ENCODE data around the gene PIM1. TPM values are rescaled to one million over a fixed set of nuclear protein-coding genes. Genes with fewer than 3 reads are reported as not detected.

The PIM1 gene
- total RNA-seq, 3 donors from 2014 or later = 59.6 to 72.8 (median 60.1) TPM

GRCh38 chr6:37146735-37147157, 23.2 kb upstream of the PIM1 start:
- Mint-ChIP-seq H3K9me3 (no peaks in the 10 kb centered on the region), H3K4me1 (ENCODE audit: low read depth) (peaks cover 16% of the 10 kb centered on the region), H3K27me3 (ENCODE audit: low read depth) (no peaks in the 10 kb centered on the region), H3K4me3 (no peak overlapping the region), H3K36me3 (ENCODE audit: insufficient read depth) (no peaks in the 10 kb centered on the region)
- DNase-seq (no peak), ATAC-seq (no peak)

- ATAC-seq (no peak), DNase-seq (no peak)
- Mint-ChIP-seq H3K4me1 (ENCODE audit: low read depth) (peaks cover 4% of the 10 kb centered on the region), H3K9me3 (no peaks in the 10 kb centered on the region), H3K27me3 (ENCODE audit: low read depth) (no peaks in the 10 kb centered on the region), H3K36me3 (ENCODE audit: insufficient read depth) (no peaks in the 10 kb centered on the region), H3K4me3 (no peak overlapping the region)
Measured at GRCh38 chr6:37149745-37150144, 20.2 kb upstream of the PIM1 start.

GRCh38 chr6:37150314-37150713, 19.6 kb upstream of the PIM1 start:
- no peaks in the 10 kb centered on the region for H3K27me3 Mint-ChIP-seq (ENCODE audit: low read depth)
- H3K36me3 Mint-ChIP-seq (ENCODE audit: insufficient read depth) = no peaks in the 10 kb centered on the region

GRCh38 chr6:37155394-37156312, 14.3 kb upstream of the PIM1 start:
- DNase-seq (peak; percentile 37), ATAC-seq (peak; percentile 87 to 93)
- Mint-ChIP-seq H3K9me3 (no peaks in the 10 kb centered on the region), H3K4me1 (ENCODE audit: low read depth) (peaks cover 20% of the 10 kb centered on the region), H3K27me3 (ENCODE audit: low read depth) (no peaks in the 10 kb centered on the region), H3K4me3 (peak overlapping the region; percentile 62), H3K36me3 (ENCODE audit: insufficient read depth) (no peaks in the 10 kb centered on the region)

More at GRCh38 chr6:37150314-37150713, 19.6 kb upstream of the PIM1 start:
- Mint-ChIP-seq H3K9me3 (no peaks in the 10 kb centered on the region), H3K4me3 (no peak overlapping the region), H3K4me1 (ENCODE audit: low read depth) (peaks cover 9% of the 10 kb centered on the region)
- DNase-seq (no peak), ATAC-seq (no peak)

DNA sequence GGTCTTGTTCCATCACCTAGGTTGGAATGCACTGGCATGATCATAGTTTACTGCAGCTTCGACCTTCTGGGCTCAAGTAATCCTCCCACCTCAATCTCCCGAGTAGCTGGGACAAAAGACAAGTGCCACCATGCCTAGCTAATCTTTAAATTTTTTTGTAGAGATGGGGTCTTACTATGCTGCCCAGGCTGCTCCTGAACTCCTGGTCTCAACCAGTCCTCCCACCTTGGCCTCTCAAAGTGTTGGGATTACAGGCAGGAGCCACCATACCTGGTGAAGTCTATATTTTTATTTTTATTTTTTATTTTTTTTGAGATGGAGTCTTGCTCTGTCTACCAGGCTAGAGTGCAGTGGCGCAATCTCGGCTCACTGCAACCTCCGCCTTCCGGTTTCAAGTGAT, 11.4 kb upstream of the PIM1 start:
- H3K27me3 Mint-ChIP-seq (ENCODE audit: low read depth) = no peaks in the 10 kb centered on the region
- no peaks in the 10 kb centered on the region for H3K9me3 Mint-ChIP-seq
- H3K36me3 Mint-ChIP-seq (ENCODE audit: insufficient read depth) = no peaks in the 10 kb centered on the region
- peaks cover 21% of the 10 kb centered on the region for H3K4me1 Mint-ChIP-seq (ENCODE audit: low read depth)
- ATAC-seq (no peak), DNase-seq (no peak)
- H3K4me3 Mint-ChIP-seq = no peak overlapping the region

DNA sequence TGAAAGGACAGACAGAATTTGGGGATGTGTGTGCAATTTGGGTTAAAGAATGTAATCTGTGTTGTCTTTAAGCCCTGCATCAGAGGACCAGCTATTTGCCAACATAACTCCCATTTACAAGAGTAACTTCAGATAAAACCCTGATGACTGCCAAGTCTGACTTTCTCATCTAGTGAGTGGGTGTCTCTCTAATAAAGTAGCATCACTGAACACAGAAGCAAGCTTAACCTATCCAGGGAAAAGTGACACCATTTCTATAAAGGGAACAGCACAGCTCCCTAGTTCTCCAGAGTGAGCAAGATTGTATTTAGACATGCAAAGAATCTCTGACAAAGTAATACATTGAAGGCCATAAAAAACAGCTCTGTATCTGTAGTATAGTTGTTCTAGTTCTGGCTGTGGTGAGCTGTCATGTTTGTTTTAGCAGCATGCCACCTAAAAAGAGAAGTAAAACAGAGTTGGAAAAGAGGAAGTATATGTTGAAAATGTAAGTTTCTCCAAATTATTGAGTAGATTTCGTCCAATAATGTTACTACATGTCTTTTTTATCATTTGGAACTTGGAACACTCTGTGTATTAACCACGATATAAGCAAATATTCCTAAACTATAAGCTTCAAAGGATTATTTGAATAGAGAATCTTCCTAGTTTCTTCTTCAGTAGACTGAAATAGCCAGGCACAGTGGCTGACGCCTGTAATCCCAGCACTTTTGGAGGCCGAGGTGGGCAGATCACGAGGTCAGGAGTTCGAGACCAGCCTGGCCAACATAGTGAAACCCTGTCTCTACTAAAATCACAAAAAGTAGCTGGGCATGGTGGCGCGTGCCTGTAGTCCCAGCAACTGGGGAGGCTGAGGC, 8.8 kb upstream of the PIM1 start:
- Mint-ChIP-seq H3K4me1 (ENCODE audit: low read depth) (peaks cover 10% of the 10 kb centered on the region), H3K9me3 (no peaks in the 10 kb centered on the region), H3K4me3 (no peak overlapping the region), H3K36me3 (ENCODE audit: insufficient read depth) (no peaks in the 10 kb centered on the region), H3K27me3 (ENCODE audit: low read depth) (no peaks in the 10 kb centered on the region)
- no peak for DNase-seq
- ATAC-seq = no peak

GRCh38 chr6:37162740-37163139, 7.2 kb upstream of the PIM1 start:
- no peaks in the 10 kb centered on the region for H3K27me3 Mint-ChIP-seq (ENCODE audit: low read depth)
- no peaks in the 10 kb centered on the region for H3K36me3 Mint-ChIP-seq (ENCODE audit: insufficient read depth)
- no peak overlapping the region for H3K4me3 Mint-ChIP-seq
- no peaks in the 10 kb centered on the region for H3K9me3 Mint-ChIP-seq
- peaks cover 2% of the 10 kb centered on the region for H3K4me1 Mint-ChIP-seq (ENCODE audit: low read depth)
- DNase-seq (no peak), ATAC-seq (no peak)

DNA sequence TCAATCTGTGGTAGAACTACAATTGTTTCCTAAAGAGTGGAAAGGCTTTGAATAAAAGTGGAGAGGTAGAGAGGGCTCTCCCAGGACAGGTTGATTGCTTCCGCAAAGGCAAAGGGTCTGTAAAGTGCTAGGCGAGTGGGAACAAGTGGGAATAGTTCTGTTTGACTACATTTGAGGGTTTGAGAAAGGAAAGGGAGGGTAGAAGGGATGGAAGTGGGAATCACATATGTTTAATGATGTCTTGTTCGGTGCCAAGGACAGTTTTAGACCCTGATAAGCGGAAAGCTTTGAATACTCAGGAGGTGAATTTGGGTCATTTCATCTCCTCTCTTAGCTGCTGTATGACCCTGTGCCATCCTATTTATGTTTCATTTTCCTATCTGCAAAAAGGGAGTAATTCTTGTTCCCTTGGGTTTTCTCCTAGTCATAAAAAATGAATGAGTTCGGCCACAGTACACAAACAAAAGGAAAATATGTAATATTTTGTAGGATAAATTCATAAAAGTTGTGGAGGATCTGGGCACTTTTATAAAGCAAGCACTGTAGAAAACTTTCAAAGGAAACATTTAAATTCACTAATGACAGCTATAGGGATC, 1.7 kb upstream of the PIM1 start:
- H3K36me3 Mint-ChIP-seq (ENCODE audit: insufficient read depth) = peaks cover 15% of the 10 kb centered on the region

GRCh38 chr6:37168811-37169495, 999 bp upstream of the PIM1 start:
- H3K27me3 Mint-ChIP-seq (ENCODE audit: low read depth) = no peaks in the 10 kb centered on the region
- peak overlapping the region; percentile 93 for H3K4me3 Mint-ChIP-seq
- ATAC-seq = no peak
- no peaks in the 10 kb centered on the region for H3K9me3 Mint-ChIP-seq
- peaks cover 41% of the 10 kb centered on the region for H3K4me1 Mint-ChIP-seq (ENCODE audit: low read depth)
- H3K36me3 Mint-ChIP-seq (ENCODE audit: insufficient read depth) = peaks cover 21% of the 10 kb centered on the region
- DNase-seq = peak; percentile 37

More for the DNA sequence above, 1.7 kb upstream of the PIM1 start:
- peaks cover 34% of the 10 kb centered on the region for H3K4me1 Mint-ChIP-seq (ENCODE audit: low read depth)
- no peaks in the 10 kb centered on the region for H3K9me3 Mint-ChIP-seq
- no peaks in the 10 kb centered on the region for H3K27me3 Mint-ChIP-seq (ENCODE audit: low read depth)
- DNase-seq = no peak
- no peak for ATAC-seq
- H3K4me3 Mint-ChIP-seq = peak overlapping the region; percentile 93

DNA sequence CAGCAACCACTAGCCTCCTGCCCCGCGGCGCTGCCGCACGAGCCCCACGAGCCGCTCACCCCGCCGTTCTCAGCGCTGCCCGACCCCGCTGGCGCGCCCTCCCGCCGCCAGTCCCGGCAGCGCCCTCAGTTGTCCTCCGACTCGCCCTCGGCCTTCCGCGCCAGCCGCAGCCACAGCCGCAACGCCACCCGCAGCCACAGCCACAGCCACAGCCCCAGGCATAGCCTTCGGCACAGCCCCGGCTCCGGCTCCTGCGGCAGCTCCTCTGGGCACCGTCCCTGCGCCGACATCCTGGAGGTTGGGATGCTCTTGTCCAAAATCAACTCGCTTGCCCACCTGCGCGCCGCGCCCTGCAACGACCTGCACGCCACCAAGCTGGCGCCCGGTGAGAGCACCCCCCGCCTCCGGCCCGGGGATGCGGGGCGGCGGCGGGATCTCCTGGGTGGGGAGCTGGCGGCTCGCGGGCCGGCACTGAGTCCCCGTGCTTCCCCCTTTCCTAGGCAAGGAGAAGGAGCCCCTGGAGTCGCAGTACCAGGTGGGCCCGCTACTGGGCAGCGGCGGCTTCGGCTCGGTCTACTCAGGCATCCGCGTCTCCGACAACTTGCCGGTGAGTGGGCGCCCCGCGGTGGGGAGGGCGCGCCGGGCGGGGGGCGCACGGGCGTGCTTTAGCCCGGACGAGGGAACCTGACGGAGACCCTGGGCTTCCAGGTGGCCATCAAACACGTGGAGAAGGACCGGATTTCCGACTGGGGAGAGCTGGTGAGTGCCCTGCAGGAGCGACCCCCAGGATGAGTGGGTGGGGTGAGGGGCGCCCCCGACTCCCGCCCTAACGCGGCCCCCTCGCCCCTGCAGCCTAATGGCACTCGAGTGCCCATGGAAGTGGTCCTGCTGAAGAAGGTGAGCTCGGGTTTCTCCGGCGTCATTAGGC, 585 bp downstream of the PIM1 start:
- ATAC-seq = peak; percentile 0 to 4
- peaks cover 57% of the 10 kb centered on the region for H3K4me1 Mint-ChIP-seq (ENCODE audit: low read depth)
- no peaks in the 10 kb centered on the region for H3K27me3 Mint-ChIP-seq (ENCODE audit: low read depth)
- H3K9me3 Mint-ChIP-seq = no peaks in the 10 kb centered on the region
- peak overlapping the region; percentile 90 for H3K4me3 Mint-ChIP-seq
- H3K36me3 Mint-ChIP-seq (ENCODE audit: insufficient read depth) = peaks cover 36% of the 10 kb centered on the region
- peak; percentile 46 for DNase-seq

DNA sequence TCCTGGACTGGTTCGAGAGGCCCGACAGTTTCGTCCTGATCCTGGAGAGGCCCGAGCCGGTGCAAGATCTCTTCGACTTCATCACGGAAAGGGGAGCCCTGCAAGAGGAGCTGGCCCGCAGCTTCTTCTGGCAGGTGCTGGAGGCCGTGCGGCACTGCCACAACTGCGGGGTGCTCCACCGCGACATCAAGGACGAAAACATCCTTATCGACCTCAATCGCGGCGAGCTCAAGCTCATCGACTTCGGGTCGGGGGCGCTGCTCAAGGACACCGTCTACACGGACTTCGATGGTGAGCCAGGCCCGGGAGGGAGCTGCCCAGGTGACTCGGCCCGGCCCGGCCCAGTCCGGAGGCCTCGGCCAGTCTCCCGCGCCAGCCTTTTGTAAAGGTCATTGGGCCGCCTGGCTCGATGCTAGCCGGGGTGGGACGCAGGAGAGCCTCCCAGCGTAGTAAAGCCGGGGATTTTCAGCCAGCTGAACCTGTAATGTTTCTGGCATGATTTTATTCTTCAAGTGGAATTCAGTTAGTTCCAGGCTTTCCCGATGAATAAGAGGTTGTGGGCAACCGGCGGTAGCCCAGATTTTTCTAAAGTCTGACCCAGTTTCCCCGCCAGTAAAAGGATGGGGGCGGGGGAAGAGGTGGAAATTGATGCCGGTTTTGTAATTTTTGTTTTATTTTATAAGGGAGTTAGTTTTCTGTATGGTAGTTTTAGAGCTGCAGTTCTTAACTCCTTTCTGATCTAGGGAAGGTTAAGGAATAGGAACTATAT, 1.4 kb downstream of the PIM1 start:
- Mint-ChIP-seq H3K27me3 (ENCODE audit: low read depth) (no peaks in the 10 kb centered on the region), H3K9me3 (no peaks in the 10 kb centered on the region), H3K36me3 (ENCODE audit: insufficient read depth) (peaks cover 40% of the 10 kb centered on the region), H3K4me3 (peak overlapping the region; percentile 90), H3K4me1 (ENCODE audit: low read depth) (peaks cover 65% of the 10 kb centered on the region)
- ATAC-seq (no peak), DNase-seq (peak; percentile 23)

DNA sequence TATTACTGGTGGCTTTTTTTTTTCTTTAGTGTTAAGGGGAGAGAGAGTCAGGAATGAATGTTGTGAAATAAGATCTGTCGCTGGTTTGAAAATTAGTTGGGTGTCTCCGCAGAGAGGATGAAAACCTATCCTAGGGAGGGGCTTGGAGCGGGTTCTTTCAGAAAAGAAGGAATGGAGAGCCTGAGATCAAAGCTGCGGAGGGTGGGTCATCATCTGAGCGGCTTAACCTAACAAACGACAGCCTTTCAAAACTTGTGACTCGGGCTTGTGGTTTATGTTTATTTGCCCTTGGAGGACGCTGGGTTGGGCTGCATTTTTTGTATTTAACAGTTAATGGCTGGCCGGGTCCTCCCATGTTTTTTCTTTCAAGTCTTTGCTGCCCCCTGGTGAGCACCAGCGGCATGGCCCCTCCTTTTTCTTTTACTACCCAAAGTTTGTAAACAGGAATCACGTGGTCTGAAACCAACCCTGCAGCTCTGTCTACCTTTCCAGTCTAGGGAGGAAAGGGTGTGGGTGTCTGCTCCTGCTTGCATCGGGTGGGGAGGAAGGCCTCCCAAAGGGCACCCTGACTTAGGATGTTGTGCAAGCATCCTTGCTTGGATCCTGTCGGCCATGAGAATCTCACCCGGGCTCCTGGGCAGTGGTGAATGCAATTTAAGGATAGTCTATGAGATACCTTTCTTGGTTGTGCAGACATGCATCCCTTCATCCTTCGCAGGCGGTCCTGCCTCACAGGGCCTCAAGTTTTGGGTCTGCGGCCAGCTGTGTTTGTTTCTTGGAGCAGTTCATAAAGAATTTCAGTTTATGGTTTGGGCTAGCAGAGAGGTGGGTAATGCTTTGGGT, 2.2 kb downstream of the PIM1 start:
- H3K36me3 Mint-ChIP-seq (ENCODE audit: insufficient read depth) = peaks cover 41% of the 10 kb centered on the region
- peak overlapping the region; percentile 90 for H3K4me3 Mint-ChIP-seq
- no peaks in the 10 kb centered on the region for H3K27me3 Mint-ChIP-seq (ENCODE audit: low read depth)
- no peaks in the 10 kb centered on the region for H3K9me3 Mint-ChIP-seq
- H3K4me1 Mint-ChIP-seq (ENCODE audit: low read depth) = peaks cover 72% of the 10 kb centered on the region
- DNase-seq (peak; percentile 89), ATAC-seq (peak in 1 of 2 donors; percentile 1)
